ENCODE results near the gene TMPRSS7.

GRCh38 chr3:112124907-112125607 lies 90.5 kb downstream of the TMPRSS7 start:
- TF ChIP-seq POLR2AphosphoS5 (IDR thresholded peaks at IDR 0.05; ENCODE audit: borderline replicate concordance, low read depth, low read length) (no peak), EZH2 (IDR thresholded peaks at IDR 0.05) (no peak), FOXP2 (optimal IDR thresholded peaks at IDR 0.05; ENCODE audit: control extremely low read depth, extremely low read length, insufficient read depth) (no peak)
